Skeletal muscle tissue (tissue), 4 donors: Measurements from ENCODE around the gene ZER1. TPM values are rescaled to one million over a fixed set of nuclear protein-coding genes. Genes with fewer than 3 reads are reported as not detected.
"Not testable (repeated sequence)": the region's sequence is repeated elsewhere in the genome, so short reads cannot be mapped to it uniquely, and the experiment has no call there.

Experiments used
- H3K27ac ChIP-seq: one replicate; pipeline ENCODE4 v1.7.0; 2013; ENCODE audit warnings: mild to moderate bottlenecking, low read depth, low read length, inconsistent platforms
- H3K27me3 ChIP-seq, 3 donors: one replicate each; pipeline ENCODE4 v1.7.0; 2013; ENCODE audit warnings: low read length in 3 of 3; ENCODE audit not compliant: control insufficient read depth in 3 of 3, insufficient read depth in 3 of 3
- H3K36me3 ChIP-seq, 3 donors: one replicate each; pipeline ENCODE4 v1.7.0; 2013; ENCODE audit warnings: low read length in 3 of 3; ENCODE audit not compliant: control insufficient read depth in 3 of 3, insufficient read depth in 3 of 3
- H3K4me1 ChIP-seq, 3 donors: one replicate each; pipeline ENCODE4 v1.7.0; 2013; ENCODE audit warnings: low read length in 3 of 3, mild to moderate bottlenecking in 3 of 3; ENCODE audit not compliant: control insufficient read depth in 3 of 3, insufficient read depth in 3 of 3
- H3K4me3 ChIP-seq, 3 donors: one replicate each; pipeline ENCODE4 v1.7.0; 2013; ENCODE audit warnings: low read length in 3 of 3
- H3K9ac ChIP-seq, 3 donors: one replicate each; pipeline ENCODE4 v1.7.0; 2013; ENCODE audit warnings: low read length in 3 of 3, mild to moderate bottlenecking in 3 of 3, moderate library complexity in 2 of 3, low read depth in 1 of 3
- H3K9me3 ChIP-seq, 3 donors: one replicate each; pipeline ENCODE4 v1.7.0; 2013; ENCODE audit warnings: low read length in 3 of 3; ENCODE audit not compliant: control insufficient read depth in 3 of 3
- total RNA-seq: library from RNA; depleted of rRNA; stranded (reverse); fragments of >200 nt; gene quantifications from one replicate; pipeline ENCODE4 v1.2.3, GENCODE V29; 2014
- donor health status: Osteomylitis.

Gene ZER1
- total RNA-seq, 1 donor from 2014 or later: 14.6 TPM

- peak overlapping the region; percentile 93 to 97 (median 96) for H3K4me3 ChIP-seq
- H3K9me3 ChIP-seq: no peaks in the 10 kb centered on the region
- no peak overlapping the region for H3K27ac ChIP-seq
- H3K9ac ChIP-seq: peak overlapping the region; percentile 85 to 97 (median 95)
- H3K4me1 ChIP-seq: peaks cover 14 to 24% (median 18%) of the 10 kb centered on the region in 3 donors
- H3K27me3 ChIP-seq: no peaks in the 10 kb centered on the region
- peaks cover 31 to 34% (median 31%) of the 10 kb centered on the region in 3 donors for H3K36me3 ChIP-seq
Measured at GRCh38 chr9:128788445-128788844, 16.7 kb upstream of the ZER1 start.

GRCh38 chr9:128787659-128788058 lies 15.9 kb upstream of the ZER1 start:
- Histone ChIP-seq H3K4me3 (peak overlapping the region; percentile 93 to 97 (median 96)), H3K9ac (peak overlapping the region; percentile 85 to 97 (median 95)), H3K9me3 (no peaks in the 10 kb centered on the region), H3K36me3 (peaks cover 23 to 26% (median 24%) of the 10 kb centered on the region in 3 donors), H3K27me3 (no peaks in the 10 kb centered on the region), H3K4me1 (peaks cover 14 to 29% (median 21%) of the 10 kb centered on the region in 3 donors), H3K27ac (peak overlapping the region; percentile 85)

GRCh38 chr9:128786681-128787601 lies 15.2 kb upstream of the ZER1 start, which contains the start of gene TBC1D13:
TSS of gene TBC1D13 (plus strand) at chr9:128787253. CDS start at chr9:128787354, 101 bp downstream.
- Histone ChIP-seq H3K9me3 (no peaks in the 10 kb centered on the region), H3K27me3 (no peaks in the 10 kb centered on the region), H3K9ac (peak within 1 kb of the TSS; percentile 85 to 97 (median 95))

GRCh38 chr9:128785427-128785826 lies 13.7 kb upstream of the ZER1 start:
- Histone ChIP-seq H3K27me3 (no peaks in the 10 kb centered on the region), H3K9me3 (no peaks in the 10 kb centered on the region), H3K4me1 (peaks cover 14 to 29% (median 21%) of the 10 kb centered on the region in 3 donors), H3K27ac (no peak overlapping the region), H3K9ac (no peak overlapping the region), H3K36me3 (peaks cover 2 to 4% (median 3%) of the 10 kb centered on the region in 3 donors), H3K4me3 (no peak overlapping the region)

More at GRCh38 chr9:128786681-128787601, 15.2 kb upstream of the ZER1 start, which contains the start of gene TBC1D13:
- H3K36me3 ChIP-seq: peaks cover 16 to 19% (median 16%) of the 10 kb centered on the region in 3 donors
- peak within 1 kb of the TSS; percentile 85 for H3K27ac ChIP-seq
- peak within 1 kb of the TSS; percentile 93 to 97 (median 96) for H3K4me3 ChIP-seq
- peaks cover 14 to 29% (median 21%) of the 10 kb centered on the region in 3 donors for H3K4me1 ChIP-seq

- no peaks in the 10 kb centered on the region for H3K9me3 ChIP-seq
- H3K27ac ChIP-seq: no peak overlapping the region
- no peaks in the 10 kb centered on the region for H3K36me3 ChIP-seq
- H3K4me3 ChIP-seq: no peak overlapping the region
- H3K4me1 ChIP-seq: peaks cover 1 to 18% (median 13%) of the 10 kb centered on the region in 3 donors
- H3K27me3 ChIP-seq: no peaks in the 10 kb centered on the region
- H3K9ac ChIP-seq: no peak overlapping the region
Measured at GRCh38 chr9:128782669-128783068, 10.9 kb upstream of the ZER1 start.

- no peak overlapping the region for H3K27ac ChIP-seq
- no peak overlapping the region for H3K4me3 ChIP-seq
- H3K27me3 ChIP-seq: no peaks in the 10 kb centered on the region
- H3K9ac ChIP-seq: no peak overlapping the region
- H3K36me3 ChIP-seq: no peaks in the 10 kb centered on the region
- peaks cover 0 to 13% (median 9%) of the 10 kb centered on the region in 3 donors for H3K4me1 ChIP-seq
- no peaks in the 10 kb centered on the region for H3K9me3 ChIP-seq
Measured at GRCh38 chr9:128781187-128782070, 9.7 kb upstream of the ZER1 start.

- not testable (repeated sequence) for H3K27ac ChIP-seq, H3K9ac ChIP-seq, H3K4me3 ChIP-seq, H3K9me3 ChIP-seq, H3K27me3 ChIP-seq, H3K36me3 ChIP-seq
- H3K4me1 ChIP-seq: peaks cover 0 to 13% (median 9%) of the 10 kb centered on the region in 3 donors
Measured at GRCh38 chr9:128780093-128780492, 8.4 kb upstream of the ZER1 start.

- Histone ChIP-seq H3K36me3 (peaks cover 0 to 3% (median 0%) of the 10 kb centered on the region in 3 donors), H3K9ac (no peak overlapping the region), H3K4me1 (peaks cover 14 to 22% (median 17%) of the 10 kb centered on the region in 3 donors), H3K4me3 (no peak overlapping the region), H3K27ac (no peak overlapping the region), H3K9me3 (no peaks in the 10 kb centered on the region), H3K27me3 (no peaks in the 10 kb centered on the region)
Measured at GRCh38 chr9:128774804-128775203, 3.1 kb upstream of the ZER1 start.

GRCh38 chr9:128773049-128773448 lies 1.3 kb upstream of the ZER1 start:
- Histone ChIP-seq H3K4me1 (peaks cover 16 to 30% (median 25%) of the 10 kb centered on the region in 3 donors), H3K27ac (no peak overlapping the region), H3K9me3 (no peaks in the 10 kb centered on the region), H3K27me3 (no peaks in the 10 kb centered on the region), H3K36me3 (peaks cover 0 to 3% (median under 1%) of the 10 kb centered on the region in 3 donors), H3K9ac (no peak overlapping the region), H3K4me3 (no peak overlapping the region)
